K562 (cell line): ENCODE data around the gene ZNF513. TPM values are rescaled to one million over a fixed set of nuclear protein-coding genes. Genes with fewer than 3 reads are reported as not detected.

ENCODE experiments used
- ARID1B ChIP-seq: fragments of 450-650 bp; IDR thresholded peaks from 2 replicates; pipeline ENCODE4 v1.6.1; 2016; ENCODE audit warnings: antibody characterized with exemption, mild to moderate bottlenecking, inconsistent platforms
- ARNT ChIP-seq, 2 experiments: fragments of 450-650 bp; IDR thresholded peaks; 2 replicates each; pipeline ENCODE4 v1.6.1; 2016; ENCODE audit warnings: mild to moderate bottlenecking in 1 of 2
- ATF2 ChIP-seq: sonication (generic); formaldehyde crosslinking; IDR thresholded peaks from 2 replicates; pipeline ENCODE4 v1.8.1; 2022; ENCODE audit warnings: missing genetic modification reagents
- BRD9 ChIP-seq: fragments of 450-650 bp; IDR thresholded peaks from 2 replicates; pipeline ENCODE4 v1.6.1; 2018; ENCODE audit warnings: low read depth; ENCODE audit not compliant: partially characterized antibody
- BRF1 ChIP-seq: IDR thresholded peaks from 3 replicates; pipeline ENCODE4 v1.6.1; 2011; ENCODE audit warnings: borderline replicate concordance, mild to moderate bottlenecking; ENCODE audit not compliant: insufficient read length; ENCODE audit errors: extremely low read depth
- E2F6 ChIP-seq, 2 experiments: IDR thresholded peaks; 2 replicates each; pipeline ENCODE4 v1.6.1; 2011; ENCODE audit warnings: borderline replicate concordance in 1 of 2, control low read depth in 1 of 2, low read depth in 1 of 2, low read length in 1 of 2, mild to moderate bottlenecking in 1 of 2, mixed read lengths in 1 of 2, moderate library complexity in 1 of 2; ENCODE audit not compliant: insufficient read depth in 1 of 2, insufficient read length in 1 of 2, poor library complexity in 1 of 2, severe bottlenecking in 1 of 2; ENCODE audit errors: extremely low read depth in 1 of 2
- E4F1 ChIP-seq: fragments of 250-450 bp; sonication (Bioruptor Pico); IDR thresholded peaks from 2 replicates; pipeline ENCODE4 v1.5.0; 2021; ENCODE audit warnings: mild to moderate bottlenecking, borderline replicate concordance
- ELF4 ChIP-seq: fragments of 450-650 bp; formaldehyde crosslinking; IDR thresholded peaks from 2 replicates; pipeline ENCODE4 v1.4.0; 2022; ENCODE audit warnings: missing genetic modification characterization
- HMGXB4 ChIP-seq: sonication (generic); formaldehyde crosslinking; IDR thresholded peaks from 2 replicates; pipeline ENCODE4 v1.8.1; 2023; ENCODE audit warnings: mild to moderate bottlenecking, missing genetic modification reagents
- KAT8 ChIP-seq: fragments of 450-650 bp; IDR thresholded peaks from 2 replicates; pipeline ENCODE4 v1.6.1; 2016; ENCODE audit warnings: low read depth, mild to moderate bottlenecking
- KDM4B ChIP-seq, 2 experiments: fragments of 450-650 bp in 1 of 2; sonication (generic) in 1 of 2; IDR thresholded peaks; 2 replicates each; pipeline ENCODE4 v1.6.1; 2016 to 2017; ENCODE audit warnings: borderline replicate concordance in 2 of 2, antibody characterized with exemption in 1 of 2, low read depth in 1 of 2, mild to moderate bottlenecking in 1 of 2
- MAFK ChIP-seq: IDR thresholded peaks from 2 replicates; pipeline ENCODE4 v1.6.1; 2011; ENCODE audit warnings: low read length, improper control_type of control experiment
- NFIX ChIP-seq: fragments of 250-450 bp; sonication (Bioruptor Pico); IDR thresholded peaks from 2 replicates; pipeline ENCODE4 v1.4.0; 2020; ENCODE audit warnings: low read depth, mild to moderate bottlenecking, moderate library complexity
- NR2C2 ChIP-seq, 2 experiments: fragments of 200-800 bp in 1 of 2; sonication (Bioruptor generic) in 1 of 2; sonication (generic) in 1 of 2; formaldehyde crosslinking in 1 of 2; IDR thresholded peaks; 2 replicates each; pipeline versions ENCODE4 v1.6.1 to v1.8.0; 2016 to 2022; ENCODE audit warnings: mild to moderate bottlenecking in 1 of 2, missing compliant biosample characterization in 1 of 2, missing genetic modification characterization in 1 of 2, missing genetic modification reagents in 1 of 2
- POLR2G ChIP-seq: fragments of 200-400 bp; formaldehyde crosslinking; IDR thresholded peaks from 2 replicates; pipeline ENCODE4 v1.6.1; 2017; ENCODE audit warnings: low read depth, mild to moderate bottlenecking, antibody characterized with exemption, low read length, moderate library complexity
- POLR2H ChIP-seq: IDR thresholded peaks from 2 replicates; pipeline ENCODE4 v1.6.1; 2016; ENCODE audit warnings: missing genetic modification characterization, low read depth, mild to moderate bottlenecking, control low read depth, missing compliant biosample characterization, moderate library complexity
- SPI1 ChIP-seq: IDR thresholded peaks from 2 replicates; pipeline ENCODE4 v1.6.1; 2011; ENCODE audit warnings: low read depth, low read length, control low read depth, borderline replicate concordance
- ZNF316 ChIP-seq: fragments of 450-650 bp; IDR thresholded peaks from 2 replicates; pipeline ENCODE4 v1.6.1; 2016
- ZNF511 ChIP-seq: sonication (generic); formaldehyde crosslinking; IDR thresholded peaks from 2 replicates; pipeline ENCODE4 v1.8.0; 2022; ENCODE audit warnings: mild to moderate bottlenecking, missing genetic modification reagents
- polyA plus RNA-seq, 8 experiments: library from polyadenylated mRNA; depleted of rRNA in 4 of 8; stranded (reverse) in 5 of 8; unstranded in 3 of 8; fragments of >200 nt; fragmentation: Nextera tagmentation in 2 of 8; fragmentation: Illumina TruSeq in 1 of 8; extraction: Ambion mirVana in 2 of 8; extraction: Trizol in 1 of 8; gene quantifications; 2 replicates each; pipeline versions ENCODE4 v1.2.1 to v1.2.3, GENCODE V29; 2011 to 2014; ENCODE audit warnings: inconsistent platforms in 1 of 8, missing spikeins in 1 of 8
- total RNA-seq, 7 experiments: library from RNA; depleted of rRNA in 6 of 7; stranded (reverse); fragments of >200 nt in 6 of 7; fragmentation: Illumina TruSeq in 2 of 7; extraction: Trizol in 2 of 7; gene quantifications; 2 replicates each; pipeline versions ENCODE4 v1.2.1 to v1.2.3, GENCODE V29; 2011 to 2021; ENCODE audit warnings: low replicate concordance in 1 of 7

ZNF513 gene
- total and polyA plus RNA-seq, 9 of the 15 experiments (the other 6 are each of a cell fraction or from before 2014, with no cell fraction given) = 0.04 to 13.6 (median 4.4) TPM

GRCh38 chr2:27370026-27370815 lies 10.3 kb downstream of the ZNF513 start, which contains the start of the genes EIF2B4 and SNX17 (continued):
- TF ChIP-seq E4F1 = no peak
- TF ChIP-seq HMGXB4 (CRISPR knock-in tag) = peak; percentile 85
- no peak for TF ChIP-seq NFIX (CRISPR knock-in tag)
- peak; percentile 95 for TF ChIP-seq POLR2G
- TF ChIP-seq KAT8 = no peak
- TF ChIP-seq ARNT (IDR thresholded peaks at IDR 0.05) = no peak
- no peak for TF ChIP-seq ELF4 (CRISPR knock-in tag)
- no peak for TF ChIP-seq ATF2
- no peak for TF ChIP-seq ZNF316
- TF ChIP-seq NR2C2 (CRISPR knock-in tag; IDR thresholded peaks at IDR 0.05) = peak; percentile 56; the same call in 1 of the 2 replicates
- peak; percentile 89 for TF ChIP-seq NR2C2 (tag; IDR thresholded peaks at IDR 0.05)
- TF ChIP-seq E2F6 (IDR thresholded peaks at IDR 0.05; ENCODE audit: borderline replicate concordance in 1 of 2, extremely low read depth in 1 of 2, insufficient read depth in 1 of 2, insufficient read length in 1 of 2, low read depth in 1 of 2, low read length in 1 of 2, poor library complexity in 1 of 2, severe bottlenecking in 1 of 2) = peak; percentile 3 to 44
- peak; percentile 51 for TF ChIP-seq MAFK
- TF ChIP-seq ARID1B = peak; percentile 19; the same call in 1 of the 2 replicates
- no peak for TF ChIP-seq SPI1
- TF ChIP-seq ZNF511 = peak; percentile 78
- peak in 1 of 2 experiments; percentile 91; a peak in 1 of 4 replicates for TF ChIP-seq KDM4B (IDR thresholded peaks at IDR 0.05; ENCODE audit: borderline replicate concordance in 2 of 2, low read depth in 1 of 2)
- no peak for TF ChIP-seq BRD9
- TF ChIP-seq BRF1 = no peak
- TF ChIP-seq POLR2H (tag) = peak; percentile 18
